Measurements from ENCODE around the gene GABRB2. TPM values are rescaled to one million over a fixed set of nuclear protein-coding genes. Genes with fewer than 3 reads are reported as not detected.

The GABRB2 gene
- total and polyA plus RNA-seq, 12 donors, result 0.33 to 18.1 (median 6.6) TPM

DNA sequence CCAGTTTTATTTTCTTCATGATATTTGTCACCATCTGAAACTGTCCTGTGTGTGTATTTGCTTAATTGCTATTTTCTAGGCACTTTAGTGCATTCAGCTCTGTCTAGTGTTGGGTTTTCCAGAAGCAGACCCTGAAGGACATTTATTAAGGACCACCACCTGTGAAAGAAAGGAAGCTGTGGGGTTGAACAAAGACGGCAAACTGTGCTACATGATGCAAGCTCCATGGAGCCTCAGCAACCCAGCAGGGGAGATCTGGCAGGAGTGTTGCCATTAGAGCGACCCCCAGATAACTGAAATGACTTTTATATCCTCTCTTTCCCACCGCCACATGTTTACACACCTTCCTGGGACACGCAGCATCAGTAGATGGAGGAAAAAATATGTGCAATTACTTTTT is 125.5 kb downstream of the GABRB2 start:
- Histone ChIP-seq H3K27ac (no peak overlapping the region), H3K4me3 (no peak overlapping the region), H3K36me3 (replicated peaks in 1 of 2) (no peaks in the 10 kb centered on the region), H3K9me3 (replicated peaks in 1 of 3) (no peaks in the 10 kb centered on the region), H3K27me3 (no peaks in the 10 kb centered on the region), H3K4me1 (replicated peaks in 1 of 2) (no peaks in the 10 kb centered on the region)
- no peak for DNase-seq
- intact Hi-C loops (cut with DNase I), result no loop called here
- 70 to 92% (median 78%) methylated on average over 4 of the region's 4 CpGs for WGBS, 4 donors
- TF ChIP-seq, protein P1, sequence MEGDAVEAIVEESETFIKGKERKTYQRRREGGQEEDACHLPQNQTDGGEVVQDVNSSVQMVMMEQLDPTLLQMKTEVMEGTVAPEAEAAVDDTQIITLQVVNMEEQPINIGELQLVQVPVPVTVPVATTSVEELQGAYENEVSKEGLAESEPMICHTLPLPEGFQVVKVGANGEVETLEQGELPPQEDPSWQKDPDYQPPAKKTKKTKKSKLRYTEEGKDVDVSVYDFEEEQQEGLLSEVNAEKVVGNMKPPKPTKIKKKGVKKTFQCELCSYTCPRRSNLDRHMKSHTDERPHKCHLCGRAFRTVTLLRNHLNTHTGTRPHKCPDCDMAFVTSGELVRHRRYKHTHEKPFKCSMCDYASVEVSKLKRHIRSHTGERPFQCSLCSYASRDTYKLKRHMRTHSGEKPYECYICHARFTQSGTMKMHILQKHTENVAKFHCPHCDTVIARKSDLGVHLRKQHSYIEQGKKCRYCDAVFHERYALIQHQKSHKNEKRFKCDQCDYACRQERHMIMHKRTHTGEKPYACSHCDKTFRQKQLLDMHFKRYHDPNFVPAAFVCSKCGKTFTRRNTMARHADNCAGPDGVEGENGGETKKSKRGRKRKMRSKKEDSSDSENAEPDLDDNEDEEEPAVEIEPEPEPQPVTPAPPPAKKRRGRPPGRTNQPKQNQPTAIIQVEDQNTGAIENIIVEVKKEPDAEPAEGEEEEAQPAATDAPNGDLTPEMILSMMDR (IDR thresholded peaks at IDR 0.05), result no peak
- no peak for TF ChIP-seq POLR2A (IDR thresholded peaks at IDR 0.05)

DNA sequence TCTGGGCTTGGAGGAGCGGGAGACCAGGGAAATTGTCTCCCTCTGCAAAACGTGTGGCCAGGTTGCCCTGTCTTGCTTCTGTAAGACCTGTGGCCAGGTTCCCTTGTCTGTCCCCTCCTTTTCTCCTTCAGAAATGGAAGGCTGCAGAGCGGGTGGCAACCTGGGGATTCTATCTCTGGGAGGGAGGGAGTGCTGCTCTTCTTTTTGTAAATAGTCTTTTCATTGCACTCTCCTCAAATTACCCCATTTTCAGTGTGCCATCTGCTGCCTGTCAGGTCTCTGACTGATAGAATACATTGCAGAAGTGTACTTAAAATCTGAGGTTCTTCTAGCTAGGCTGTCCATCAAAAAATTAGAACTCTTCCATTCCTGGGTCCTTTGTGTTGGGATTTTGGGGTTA is 126.0 kb downstream of the GABRB2 start:
- no peaks in the 10 kb centered on the region for H3K36me3 ChIP-seq (replicated peaks in 1 of 2)
- no peak for TF ChIP-seq POLR2A (IDR thresholded peaks at IDR 0.05)
- TF ChIP-seq, protein P1 (IDR thresholded peaks at IDR 0.05), result no peak
- no peaks in the 10 kb centered on the region for H3K4me1 ChIP-seq (replicated peaks in 1 of 2)
- WGBS, 4 donors, result 64 to 86% (median 72%) methylated on average over 3 of the region's 3 CpGs
- H3K27me3 ChIP-seq, result no peaks in the 10 kb centered on the region
- intact Hi-C loops (cut with DNase I), result no loop called here
- H3K27ac ChIP-seq, result no peak overlapping the region
- no peak for DNase-seq
- H3K4me3 ChIP-seq, result no peak overlapping the region
- H3K9me3 ChIP-seq (replicated peaks in 1 of 3), result no peaks in the 10 kb centered on the region

GRCh38 chr5:161414896-161415295 is 131.6 kb downstream of the GABRB2 start:
- Histone ChIP-seq H3K36me3 (replicated peaks in 1 of 2) (no peaks in the 10 kb centered on the region), H3K27me3 (no peaks in the 10 kb centered on the region), H3K27ac (no peak overlapping the region), H3K9me3 (replicated peaks in 1 of 3) (no peaks in the 10 kb centered on the region), H3K4me1 (replicated peaks in 1 of 2) (peaks cover under 1 to 10% of the 10 kb centered on the region in 2 donors), H3K4me3 (no peak overlapping the region)
- intact Hi-C loops (cut with DNase I), result no loop called here
- 61 to 81% (median 75%) methylated on average over 3 of the region's 3 CpGs for WGBS, 4 donors
- TF ChIP-seq, protein P1 (IDR thresholded peaks at IDR 0.05), result no peak
- no peak for TF ChIP-seq POLR2A (IDR thresholded peaks at IDR 0.05)
- DNase-seq, result no peak

DNA sequence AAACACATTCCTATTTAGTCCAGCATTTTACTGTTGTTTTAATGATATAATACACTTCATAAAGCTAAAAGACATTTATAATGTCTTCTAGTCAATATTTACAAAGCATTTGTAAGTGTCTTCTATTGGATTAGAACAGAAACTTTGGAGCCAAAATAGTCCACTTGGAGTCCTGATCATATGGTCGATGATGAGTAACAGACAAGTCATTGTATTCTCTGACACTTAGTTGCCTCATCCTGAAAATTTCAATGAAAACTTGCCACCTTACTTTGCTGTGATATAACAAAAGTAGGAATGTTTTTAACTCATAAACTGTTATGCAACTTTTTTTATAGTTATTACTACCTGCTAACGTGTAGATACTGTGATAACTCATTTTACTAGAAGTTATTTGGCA is 132.5 kb downstream of the GABRB2 start:
- no peaks in the 10 kb centered on the region for H3K27me3 ChIP-seq
- TF ChIP-seq, protein P1 (IDR thresholded peaks at IDR 0.05), result no peak
- no peak for TF ChIP-seq POLR2A (IDR thresholded peaks at IDR 0.05)
- no peak overlapping the region for H3K4me3 ChIP-seq
- intact Hi-C loops (cut with DNase I), result no loop called here
- no peak for DNase-seq
- no peak overlapping the region for H3K27ac ChIP-seq
- H3K9me3 ChIP-seq (replicated peaks in 1 of 3), result no peaks in the 10 kb centered on the region
- WGBS, 4 donors, result 74 to 80% (median 77%) methylated on average over 2 of the region's 2 CpGs
- peaks cover 4 to 12% of the 10 kb centered on the region in 2 donors for H3K4me1 ChIP-seq (replicated peaks in 1 of 2)
- H3K36me3 ChIP-seq (replicated peaks in 1 of 2), result no peaks in the 10 kb centered on the region

All from adrenal gland (tissue), 12 donors.